Medulla oblongata (tissue), 1 donor: ENCODE results near the gene AFAP1L1.
"Not testable (repeated sequence)": the region's sequence is repeated elsewhere in the genome, so short reads cannot be mapped to it uniquely, and the experiment has no call there.

ENCODE experiments used
- DNase-seq: peaks from one replicate; pipeline ENCODE4 v3.0.0-alpha.2; 2015; ENCODE audit errors: extremely low spot score

The AFAP1L1 gene

DNA sequence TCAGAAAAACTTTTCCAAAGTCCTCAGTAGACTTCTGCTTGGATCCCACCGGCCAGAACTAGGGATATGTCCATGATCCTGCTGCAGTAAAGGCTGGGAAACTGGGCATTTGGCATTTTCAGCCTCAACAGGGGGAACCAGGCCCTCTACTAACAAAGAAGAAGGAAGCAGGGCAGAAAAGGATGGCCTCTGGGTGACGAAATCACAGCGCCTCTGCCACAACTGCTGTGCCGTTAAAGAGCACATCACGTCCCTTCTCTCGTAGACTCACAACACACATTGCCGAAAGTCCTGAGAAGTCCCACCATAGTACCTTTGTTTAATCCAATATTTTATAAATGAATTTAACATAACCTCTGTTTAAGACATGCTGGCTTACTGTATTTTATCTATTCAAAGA lies 10.4 kb upstream of the AFAP1L1 start:
- no peak for DNase-seq

DNA sequence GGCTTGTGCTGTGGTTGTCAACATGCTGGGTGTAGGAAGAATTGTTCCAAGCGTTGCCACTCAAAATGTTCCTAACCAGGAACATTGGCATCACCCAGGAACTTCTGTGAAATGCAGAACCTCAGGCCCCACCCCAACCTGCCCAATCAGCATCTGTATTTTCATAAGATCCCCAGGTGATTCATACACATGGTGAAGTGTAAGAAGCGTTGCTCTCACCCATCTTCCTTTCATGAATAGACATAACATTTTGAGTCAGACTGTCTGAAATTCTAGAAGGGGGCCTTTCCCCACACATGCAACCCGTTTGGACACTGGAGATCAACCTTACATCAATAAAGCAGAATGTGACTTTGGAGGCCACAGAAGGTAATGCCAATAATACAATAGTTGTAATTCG lies 9.3 kb upstream of the AFAP1L1 start:
- no peak for DNase-seq

DNA sequence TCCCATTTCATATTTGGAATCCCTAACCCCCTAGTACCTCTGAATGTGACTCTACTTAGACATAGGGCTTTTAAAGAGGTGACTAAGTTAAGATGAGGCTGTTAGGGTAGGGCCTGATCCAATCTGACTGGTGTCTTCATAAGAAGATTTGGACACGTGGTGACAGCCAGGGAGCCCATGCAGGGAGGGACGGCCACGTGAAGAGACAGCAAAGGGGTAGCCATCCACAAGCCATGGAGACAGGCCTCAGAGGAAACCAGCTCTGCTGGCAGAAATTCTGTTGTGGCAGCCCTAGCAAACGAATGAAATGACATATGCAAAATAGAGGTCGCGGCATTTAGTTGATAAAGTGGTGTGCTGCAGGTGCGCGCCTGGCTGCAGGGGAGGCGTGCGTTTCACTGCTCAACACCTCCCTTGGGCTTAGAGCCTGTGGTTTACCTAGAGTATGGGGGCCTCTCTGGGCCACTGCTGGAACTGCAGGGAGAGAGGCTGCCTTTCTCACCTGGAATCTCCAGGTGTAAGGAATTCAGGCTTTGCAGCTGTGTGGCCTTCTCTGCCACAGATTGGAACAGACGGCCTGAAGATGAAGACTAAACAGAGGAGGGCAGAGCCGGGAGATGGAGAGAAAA lies 7.1 kb upstream of the AFAP1L1 start:
- no peak for DNase-seq

DNA sequence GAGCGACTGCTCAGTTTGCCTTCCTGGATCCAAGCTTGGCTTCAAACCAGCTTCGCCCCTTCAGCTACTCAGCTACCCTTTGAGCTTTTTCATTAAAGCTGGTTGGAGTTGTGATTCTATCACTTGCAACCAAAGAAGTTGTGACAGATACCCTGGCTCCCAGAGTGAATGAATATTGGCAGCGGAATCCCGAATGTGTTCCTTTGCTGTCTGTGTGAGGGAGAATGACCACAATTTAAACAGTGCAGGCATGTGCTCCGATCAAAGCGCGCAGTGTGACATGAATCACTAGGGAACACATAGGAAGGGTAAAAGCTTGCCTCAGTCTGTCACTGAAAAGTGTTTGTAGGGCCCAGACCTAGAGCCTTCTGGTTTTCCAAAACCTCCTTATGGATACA lies 6.6 kb upstream of the AFAP1L1 start:
- DNase-seq: no peak

DNA sequence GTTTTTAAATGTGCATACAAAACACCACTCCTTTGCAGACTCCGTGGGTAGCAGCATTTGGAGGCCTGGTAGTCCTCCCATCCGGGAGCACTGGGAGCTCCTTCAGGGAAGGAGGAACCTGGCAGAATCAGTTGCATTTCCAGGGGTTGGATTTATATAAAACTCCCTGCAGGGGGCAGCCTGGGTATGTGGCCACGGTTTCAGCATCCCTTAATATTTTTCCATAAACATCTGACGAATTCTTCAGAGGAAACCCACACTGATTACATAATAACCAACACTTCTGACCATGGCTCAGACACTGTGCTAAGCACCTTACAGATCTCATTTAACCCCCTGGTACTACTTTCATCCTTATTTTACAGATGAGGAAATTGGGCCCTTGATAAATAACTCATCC lies 6.1 kb upstream of the AFAP1L1 start:
- DNase-seq: peak; percentile 40

DNA sequence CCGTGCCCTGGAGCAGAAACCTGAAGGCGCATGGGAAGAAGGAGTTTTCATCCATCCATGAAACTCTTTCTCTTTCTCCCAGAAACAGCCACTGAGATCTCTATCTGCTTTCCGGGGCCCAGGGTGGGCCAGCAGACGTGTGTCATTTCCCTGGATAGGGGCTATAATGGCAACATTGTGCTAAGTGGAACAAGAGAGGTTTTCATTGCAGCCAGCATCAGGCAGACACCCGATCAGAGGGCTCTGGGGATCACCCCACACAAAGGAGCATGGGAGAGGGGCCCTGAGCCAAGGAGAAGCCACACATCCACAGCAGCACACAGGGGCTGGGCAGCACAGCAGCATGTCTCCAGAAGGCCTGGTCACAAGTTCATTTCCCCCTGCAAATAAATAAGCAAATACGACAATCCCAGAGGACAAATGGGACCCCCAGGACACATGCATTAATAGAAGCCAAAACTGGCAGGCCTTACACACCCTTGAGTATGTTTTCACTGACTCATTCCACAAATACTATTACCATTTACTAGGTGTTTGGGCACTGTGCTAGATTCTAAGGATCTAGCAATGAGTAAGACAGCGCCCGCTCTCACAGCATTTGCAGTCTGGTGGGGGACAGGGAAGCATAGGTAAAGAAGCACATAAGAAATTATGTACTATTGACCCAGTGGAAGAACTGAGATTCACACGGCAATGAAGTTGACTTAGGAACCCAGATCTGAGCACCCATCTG lies 4.3 kb upstream of the AFAP1L1 start:
- DNase-seq: peak; percentile 92

DNA sequence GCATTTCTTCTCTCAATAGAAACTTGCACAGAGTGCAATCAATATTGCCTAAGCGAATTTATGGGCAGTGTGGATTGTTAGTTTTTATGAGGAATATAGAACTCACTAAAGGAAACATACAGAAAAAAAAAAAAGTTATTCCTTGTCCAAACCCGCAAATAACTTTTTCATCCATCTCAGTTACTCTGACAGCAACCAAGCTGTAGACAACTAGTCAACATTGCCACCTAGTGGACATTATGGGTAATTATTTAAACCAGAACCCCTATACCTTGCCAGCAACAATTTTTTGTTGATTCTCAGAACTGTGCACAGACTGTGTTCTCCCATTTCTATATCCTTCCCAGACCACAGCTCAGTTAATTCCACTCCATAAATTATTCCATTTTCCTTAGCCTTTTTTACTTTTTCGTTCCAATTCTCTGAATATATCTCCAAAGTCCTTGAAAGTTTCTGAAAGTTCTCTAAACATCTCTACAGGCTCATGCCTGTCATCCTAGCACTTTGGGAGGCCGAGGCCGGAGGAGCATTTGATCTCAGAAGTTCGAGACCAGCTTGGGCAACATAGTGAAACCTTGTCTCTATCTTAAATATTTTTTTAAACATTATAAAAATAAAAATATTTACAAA lies 2.6 kb upstream of the AFAP1L1 start:
- peak; percentile 72 for DNase-seq

DNA sequence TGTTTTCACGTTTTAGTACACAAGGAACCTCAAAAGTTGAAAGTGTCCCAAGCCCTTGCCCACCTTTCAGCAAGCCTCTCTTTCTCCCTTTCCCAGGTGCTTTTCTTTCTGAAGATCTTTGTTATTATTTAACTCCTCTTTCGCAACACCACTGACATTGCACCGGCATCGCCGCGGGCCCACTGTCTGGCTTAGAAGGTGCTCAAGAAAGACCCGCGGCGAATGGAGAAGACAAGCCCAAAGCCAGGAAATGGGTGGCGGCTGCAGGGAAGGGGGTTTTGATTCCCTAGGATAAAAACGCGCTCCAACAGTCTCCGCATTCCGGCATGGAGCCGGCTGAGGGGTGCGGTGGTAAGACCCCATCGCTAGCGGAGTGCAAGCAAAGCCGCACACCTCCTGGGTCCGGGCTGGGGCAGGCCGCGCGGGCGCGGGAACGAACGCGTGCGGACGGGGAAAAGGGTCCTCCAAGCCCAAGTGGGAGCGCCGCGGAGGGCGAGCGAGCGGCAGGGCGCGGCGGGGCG lies 404 bp upstream of the AFAP1L1 start:
- no peak for DNase-seq

DNA sequence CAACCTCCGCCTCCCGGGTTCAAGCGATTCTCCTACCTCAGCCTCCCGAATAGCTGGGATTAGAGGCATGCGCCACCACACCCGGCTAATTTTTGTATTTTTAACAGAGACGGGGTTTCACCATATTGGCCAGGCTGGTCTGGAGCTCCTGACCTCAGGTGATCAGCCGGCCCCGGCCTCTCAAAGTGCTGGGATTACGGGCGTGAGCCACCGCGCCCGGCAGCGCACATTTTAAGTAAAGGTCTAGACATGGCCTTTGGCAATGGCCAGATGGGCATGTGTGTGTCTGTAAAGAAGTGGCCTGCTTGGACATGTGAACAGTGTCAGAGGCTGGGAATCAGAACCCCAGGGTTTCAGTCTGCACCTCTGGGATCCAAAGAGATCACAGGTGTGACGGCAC lies 1.1 kb downstream of the AFAP1L1 start:
- not testable (repeated sequence) for DNase-seq

DNA sequence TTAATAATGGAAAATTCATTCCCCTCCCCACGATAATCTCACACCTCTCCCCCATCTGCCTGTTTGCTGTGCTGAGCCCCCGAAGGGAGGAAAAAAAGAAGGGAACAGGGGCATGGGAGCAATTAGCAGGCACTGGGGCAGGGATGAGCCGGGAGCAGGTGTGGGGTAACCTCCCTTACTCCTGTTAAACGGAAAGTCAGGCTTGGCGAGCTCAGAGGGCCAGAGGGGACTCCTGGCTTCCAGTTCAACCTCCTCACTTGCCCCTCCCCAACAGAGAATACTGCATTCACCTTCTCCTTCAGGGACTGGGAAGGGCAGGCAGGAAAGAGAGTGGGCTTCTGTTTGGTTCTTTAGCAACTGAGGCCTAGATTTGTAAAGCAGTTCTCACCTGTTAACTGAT lies 1.6 kb downstream of the AFAP1L1 start:
- DNase-seq: no peak

DNA sequence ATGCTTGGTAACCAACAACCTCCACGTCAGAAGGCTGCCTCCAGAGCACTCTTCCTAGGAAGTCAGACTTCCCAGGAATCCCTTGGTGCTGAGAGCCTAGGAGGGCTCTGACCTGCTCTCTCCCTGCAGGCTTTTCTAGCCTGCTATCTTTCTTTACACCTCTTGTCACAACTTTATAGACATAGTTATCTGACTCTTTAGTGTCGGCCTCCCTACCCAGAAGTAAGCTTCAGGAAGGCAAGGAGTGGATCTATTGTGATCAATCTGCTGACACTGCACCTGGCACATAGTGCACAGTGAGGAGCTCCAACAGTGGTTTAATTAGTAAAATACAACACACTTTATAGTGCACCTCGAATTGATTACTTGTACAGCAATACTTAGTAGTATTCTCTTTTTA lies 2.3 kb downstream of the AFAP1L1 start:
- DNase-seq: no peak

DNA sequence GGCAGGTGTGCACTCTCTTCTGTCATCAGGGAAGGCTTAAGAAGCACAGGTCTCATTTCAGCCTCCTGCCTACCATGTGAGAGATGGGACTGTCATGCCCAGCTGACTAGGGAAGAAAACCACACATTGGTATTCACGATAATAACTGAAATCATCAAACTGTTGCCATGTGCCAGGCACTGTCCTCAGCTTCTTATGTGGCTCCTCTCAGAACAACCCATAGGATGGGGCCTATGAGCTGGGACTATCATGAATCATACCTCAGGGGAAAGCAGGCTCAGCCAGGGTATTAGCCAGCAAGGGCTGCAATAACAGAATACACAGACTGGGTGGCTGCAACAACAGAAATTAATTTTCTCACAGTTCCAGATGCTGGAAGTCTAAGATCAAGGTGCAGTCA lies 3.3 kb downstream of the AFAP1L1 start:
- no peak for DNase-seq

DNA sequence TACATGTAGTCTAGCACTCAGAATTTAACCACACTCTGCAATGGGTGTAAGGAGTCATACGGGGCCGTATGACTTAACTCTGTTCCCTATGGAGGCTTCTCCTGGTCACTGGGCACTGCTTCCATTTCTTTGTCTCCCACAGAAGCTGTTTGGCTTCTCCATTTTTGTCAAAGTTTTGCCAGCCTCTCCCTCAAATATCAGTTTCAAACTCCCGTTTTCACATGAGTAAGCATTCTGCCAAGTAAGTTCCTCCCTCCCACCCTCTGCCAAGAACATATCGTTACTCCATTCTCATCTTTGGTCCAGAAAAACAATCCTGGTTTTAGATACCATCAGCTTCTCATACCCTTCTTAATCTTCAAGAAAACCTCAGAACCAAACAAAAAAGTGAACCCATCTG lies 6.1 kb downstream of the AFAP1L1 start:
- no peak for DNase-seq

DNA sequence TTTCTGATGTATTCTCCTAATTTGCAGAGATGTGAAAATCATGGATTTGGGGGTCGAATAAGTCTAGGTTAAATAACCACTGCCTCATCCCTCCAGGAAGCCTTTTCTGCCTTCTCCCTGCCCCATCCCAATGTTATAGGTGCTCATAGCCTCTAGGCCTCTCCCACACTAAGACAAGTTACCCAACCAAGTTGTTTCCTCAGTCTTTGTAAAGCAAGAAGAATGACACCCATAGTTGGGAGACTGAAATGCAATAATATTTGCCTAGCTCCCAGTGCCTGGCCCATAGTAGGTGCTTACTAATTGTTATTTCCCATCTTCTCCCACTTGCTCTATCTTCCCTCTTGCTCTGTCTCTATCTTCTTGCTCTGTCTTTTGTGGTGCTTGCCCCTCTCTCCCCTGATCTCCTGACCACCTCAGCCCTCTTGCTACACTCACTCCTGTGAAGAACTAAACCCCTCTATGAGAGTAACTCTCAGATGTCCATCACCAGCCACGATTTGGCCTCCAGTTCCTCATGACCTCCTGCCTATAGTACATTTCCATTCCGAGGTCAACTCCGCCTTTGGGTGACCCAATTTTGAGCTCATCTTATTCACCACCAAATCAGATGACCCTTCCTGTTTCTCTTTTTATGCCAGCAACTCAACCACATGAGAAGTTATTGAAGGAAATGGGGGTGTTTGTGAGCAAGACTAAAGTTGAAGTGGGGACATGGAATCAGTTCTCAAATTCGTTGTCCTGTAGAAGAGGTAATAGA lies 7.0 kb downstream of the AFAP1L1 start:
- no peak for DNase-seq

DNA sequence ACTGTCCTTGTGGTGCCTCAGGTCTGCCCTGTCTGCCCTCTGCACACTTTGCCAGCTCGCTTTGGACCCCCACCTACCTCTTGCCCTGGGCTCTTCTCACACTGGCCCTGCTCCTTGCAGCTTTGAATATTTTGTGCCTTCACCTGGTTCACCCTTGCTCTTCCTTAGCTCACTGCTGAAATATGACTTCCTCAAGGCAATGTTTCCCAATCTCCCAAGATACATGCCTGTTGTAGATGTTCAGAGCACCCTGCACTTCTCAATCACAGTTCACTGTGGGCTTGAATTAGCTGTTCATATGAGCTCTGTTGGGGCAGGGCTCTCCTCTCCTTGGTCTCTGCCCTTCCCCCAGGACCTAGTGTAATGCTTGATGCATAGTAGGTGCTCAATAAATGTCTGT lies 8.0 kb downstream of the AFAP1L1 start:
- no peak for DNase-seq

DNA sequence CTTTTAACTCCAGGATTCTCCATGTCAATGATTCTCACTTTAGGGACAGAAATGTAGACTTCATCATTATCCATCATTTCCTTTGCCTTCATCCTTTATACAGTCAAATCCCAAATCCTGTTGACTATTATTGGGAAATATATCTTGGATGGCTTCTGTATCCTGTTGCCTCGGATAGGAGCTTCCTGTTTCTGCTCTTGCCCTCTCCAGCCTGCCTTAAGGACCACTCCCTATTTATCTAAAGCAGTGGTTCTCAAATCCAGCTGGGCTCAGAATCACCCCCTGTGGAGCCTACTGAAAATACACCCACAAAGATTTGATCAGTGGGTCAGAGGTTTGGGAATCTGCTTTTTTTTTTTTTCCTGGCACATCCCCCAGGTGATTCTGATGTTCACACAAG lies 8.5 kb downstream of the AFAP1L1 start:
- no peak for DNase-seq

DNA sequence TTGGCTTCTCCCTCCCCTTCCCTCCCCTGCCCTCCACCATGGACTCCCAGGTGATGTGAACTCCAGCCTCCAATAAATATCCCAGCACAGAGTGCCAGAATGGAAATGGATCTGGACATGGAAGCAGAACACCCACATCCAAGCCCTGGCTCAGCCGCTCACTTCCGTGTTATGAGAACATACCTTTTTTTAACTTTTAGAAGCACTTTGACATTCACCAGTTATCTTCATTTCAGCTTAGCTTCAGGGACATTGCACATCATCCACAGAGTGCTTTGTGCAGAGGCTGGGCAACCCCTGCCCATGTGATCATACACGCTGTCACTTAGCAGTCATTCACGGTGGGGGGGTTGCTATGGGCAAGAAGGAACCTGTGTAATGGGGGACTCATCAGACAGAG lies 9.1 kb downstream of the AFAP1L1 start:
- no peak for DNase-seq

DNA sequence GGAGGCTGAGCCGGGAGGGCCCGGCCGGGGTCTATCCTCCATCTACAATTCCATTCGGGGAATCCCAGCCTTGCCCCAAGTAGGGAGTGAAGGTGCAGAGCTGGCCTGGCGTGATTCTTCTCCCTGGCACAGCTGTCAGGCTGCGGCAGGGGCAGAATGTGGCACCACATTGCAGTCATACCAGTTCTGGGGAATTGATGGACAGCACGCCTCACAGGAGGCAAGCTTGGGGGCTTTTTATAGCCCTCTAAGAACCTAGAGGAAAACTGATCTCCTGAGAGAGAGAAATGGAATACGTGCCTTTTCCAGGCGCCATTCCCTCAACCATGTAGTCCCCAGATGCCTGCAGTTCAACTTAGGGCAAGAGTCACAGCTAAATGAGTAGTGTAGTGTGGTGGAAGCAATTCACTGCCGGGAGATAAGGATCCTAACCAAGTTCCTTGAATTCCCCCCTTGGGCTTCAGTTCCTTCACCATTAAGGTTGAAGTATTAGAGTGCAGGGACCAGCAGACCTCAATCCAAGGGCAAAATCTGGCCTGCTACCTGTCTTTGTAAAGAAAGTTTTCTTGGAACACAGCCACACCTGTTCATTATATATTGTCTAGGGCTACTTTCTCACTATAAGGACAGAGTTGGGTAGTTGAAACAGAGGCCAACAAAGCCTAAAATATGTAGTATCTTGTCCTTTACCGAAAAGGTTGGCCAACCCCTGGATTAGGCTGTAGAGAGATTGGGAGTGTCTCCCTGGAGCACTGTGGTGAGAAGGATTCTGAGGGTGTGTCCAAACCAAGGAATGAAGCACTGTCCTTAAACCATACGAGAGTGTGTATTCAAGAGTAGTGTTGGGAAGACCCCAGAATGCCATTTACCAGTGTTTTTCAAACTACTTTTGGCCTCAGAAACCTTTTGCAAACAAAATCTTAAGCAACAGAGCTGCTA lies 10.6 kb downstream of the AFAP1L1 start:
- no peak for DNase-seq

DNA sequence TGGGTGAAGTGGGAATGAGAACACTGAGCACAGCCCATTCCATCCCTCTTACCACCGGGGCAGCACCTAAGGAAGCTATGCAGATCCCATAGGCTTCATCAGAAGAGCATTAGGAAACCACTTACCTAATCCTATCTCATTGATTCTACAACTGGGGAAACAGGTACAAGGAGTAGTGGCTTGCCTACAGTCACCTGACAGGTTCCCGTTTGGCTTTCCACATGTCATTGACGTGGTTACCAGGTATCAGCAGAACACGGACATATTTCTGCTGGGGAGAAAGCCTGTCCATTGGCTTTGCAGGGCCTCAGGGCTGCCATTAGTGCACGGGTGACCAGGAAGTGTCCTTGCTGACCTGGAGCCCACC lies 11.3 kb downstream of the AFAP1L1 start:
- no peak for DNase-seq

DNA sequence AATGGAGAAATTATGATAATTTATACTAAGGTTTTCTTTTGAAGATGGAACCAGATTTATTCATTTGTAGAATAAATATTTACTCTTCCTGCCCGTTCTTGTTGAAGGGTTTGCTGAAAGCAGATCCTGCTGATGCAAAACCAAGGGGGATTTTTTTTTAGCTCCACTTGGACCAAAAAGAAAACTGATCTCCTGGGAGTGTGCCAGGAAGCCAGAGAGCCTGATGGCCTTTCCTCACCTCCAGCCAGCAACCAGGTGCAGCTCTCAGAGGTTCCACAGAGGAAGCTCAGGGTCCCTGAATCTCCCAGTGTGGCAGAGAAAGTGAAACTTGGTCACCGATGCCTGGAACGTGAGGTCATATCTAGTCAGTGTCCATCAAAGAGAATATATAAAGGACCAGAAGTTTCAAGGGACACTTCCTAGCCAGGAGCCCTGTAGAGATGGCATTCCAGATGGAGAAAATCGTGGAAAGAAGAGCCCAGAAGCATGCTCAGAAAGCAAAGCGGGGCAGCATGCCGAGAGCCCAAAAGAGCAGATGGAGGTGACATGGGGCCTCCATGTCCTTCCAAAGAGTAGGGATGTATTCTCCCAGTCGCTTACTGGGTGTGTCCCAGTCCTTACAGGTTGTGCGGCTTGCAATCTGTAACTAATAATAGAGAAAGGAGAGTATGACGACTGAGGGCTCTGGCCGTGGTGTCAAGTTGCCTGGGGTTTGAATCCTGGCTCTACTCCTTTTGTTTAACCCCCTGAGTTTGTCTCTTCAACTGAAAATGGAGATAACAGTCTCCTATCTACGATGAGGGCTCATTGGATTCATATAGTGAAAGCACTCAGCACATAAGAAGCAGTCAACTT lies 12.2 kb downstream of the AFAP1L1 start:
- no peak for DNase-seq
